IMR-90 (cell line): ENCODE measurements around the gene DOCK1. TPM values are rescaled to one million over a fixed set of nuclear protein-coding genes. Genes with fewer than 3 reads are reported as not detected.

ENCODE experiments used
- ATAC-seq: fragments of 200-7000 bp; cut with Tn5 transposase; 2 replicates; pipeline ENCODE4 v1.9.1; 2020; ENCODE audit warnings: low read depth, mild to moderate bottlenecking, moderate library complexity
- BruUV-seq: library from RNA; stranded (reverse); fragments of 400-500 nt; replicated peaks from 2 replicates; lab custom pipeline; 2021; lab: Mats Ljungman, UMichigan
- CTCF ChIA-PET: fragments of 300-600 bp; formaldehyde crosslinking; extraction: SDS; loops from one replicate; lab custom pipeline; 2021; ENCODE audit warnings: antibody characterized with exemption; lab: Yijun Ruan, JAX
- POLR2A ChIA-PET: fragments of 300-600 bp; sonication (Branson Sonifier 250); formaldehyde crosslinking; loops from one replicate; lab custom pipeline; 2022; ENCODE audit warnings: antibody characterized with exemption; ENCODE audit not compliant: unreplicated experiment; lab: Charles Lee
- DNase-seq: peaks from one replicate; pipeline ENCODE4 v3.0.0; 2013
- H2AFZ ChIP-seq: replicated peaks from 2 replicates; pipeline ENCODE3; 2013; ENCODE audit warnings: low read length, mild to moderate bottlenecking; ENCODE audit not compliant: poor library complexity
- H2AK5ac ChIP-seq: 2 replicates; pipeline ENCODE4 v1.6.1; 2013; ENCODE audit warnings: low read depth, low read length, inconsistent platforms
- H2AK9ac ChIP-seq: replicated peaks from 2 replicates; pipeline ENCODE3; 2013; ENCODE audit warnings: mild to moderate bottlenecking, low read depth, low read length, moderate library complexity; ENCODE audit not compliant: poor library complexity
- H2BK120ac ChIP-seq: 2 replicates; pipeline ENCODE4 v1.6.1; 2013; ENCODE audit warnings: low read depth, low read length, inconsistent platforms
- H2BK15ac ChIP-seq: 3 replicates; pipeline ENCODE4 v1.6.1; 2013; ENCODE audit warnings: low read depth, low read length, inconsistent platforms
- H2BK20ac ChIP-seq: 2 replicates; pipeline ENCODE4 v1.6.1; 2013; ENCODE audit warnings: low read depth, mild to moderate bottlenecking, inconsistent platforms, low read length, moderate library complexity
- H2BK5ac ChIP-seq: 2 replicates; pipeline ENCODE4 v1.6.1; 2013; ENCODE audit warnings: mild to moderate bottlenecking, low read depth, low read length, inconsistent platforms; ENCODE audit not compliant: poor library complexity, severe bottlenecking
- H3K14ac ChIP-seq: replicated peaks from 2 replicates; pipeline ENCODE4 v1.6.1; 2013; ENCODE audit warnings: low read depth, low read length, inconsistent platforms
- H3K18ac ChIP-seq: 2 replicates; pipeline ENCODE4 v1.6.1; 2013; ENCODE audit warnings: low read depth, low read length, control low read depth
- H3K23ac ChIP-seq: 2 replicates; pipeline ENCODE4 v1.6.1; 2013; ENCODE audit warnings: low read depth, low read length, inconsistent platforms
- H3K27ac ChIP-seq: 2 replicates; pipeline ENCODE4 v1.5.1; 2013; ENCODE audit warnings: mild to moderate bottlenecking, control low read depth, low read length; ENCODE audit not compliant: insufficient read depth
- H3K27me3 ChIP-seq: 2 replicates; pipeline ENCODE4 v1.6.1; 2013; ENCODE audit warnings: low read length; ENCODE audit not compliant: control insufficient read depth, insufficient read depth
- H3K36me3 ChIP-seq: 2 replicates; pipeline ENCODE4 v1.6.1; 2013; ENCODE audit warnings: low read length, mixed read lengths; ENCODE audit not compliant: control insufficient read depth, insufficient read depth
- H3K4ac ChIP-seq: 2 replicates; pipeline ENCODE4 v1.6.1; 2013; ENCODE audit warnings: low read depth, low read length, inconsistent platforms
- H3K4me1 ChIP-seq: 2 replicates; pipeline ENCODE4 v1.6.1; 2013; ENCODE audit warnings: low read length, mixed read lengths; ENCODE audit not compliant: control insufficient read depth, insufficient read depth
- H3K4me2 ChIP-seq: 2 replicates; pipeline ENCODE4 v1.6.1; 2013; ENCODE audit warnings: low read depth, mild to moderate bottlenecking, control low read depth, low read length, moderate library complexity
- H3K4me3 ChIP-seq: 2 replicates; pipeline ENCODE4 v1.5.1; 2013; ENCODE audit warnings: low read depth, mild to moderate bottlenecking, control low read depth, low read length, moderate library complexity; ENCODE audit not compliant: insufficient read depth
- H3K56ac ChIP-seq: 2 replicates; pipeline ENCODE4 v1.6.1; 2013; ENCODE audit warnings: low read length, inconsistent platforms; ENCODE audit not compliant: insufficient read depth; ENCODE audit errors: extremely low read depth
- H3K79me1 ChIP-seq, 2 experiments: 2 replicates each; pipeline ENCODE4 v1.6.1; 2013; ENCODE audit warnings: low read length in 2 of 2, inconsistent platforms in 1 of 2, low read depth in 1 of 2
- H3K9ac ChIP-seq: 2 replicates; pipeline ENCODE4 v1.6.1; 2013; ENCODE audit warnings: low read depth, low read length, control low read depth
- H3K9me1 ChIP-seq: 2 replicates; pipeline ENCODE4 v1.6.1; 2013; ENCODE audit warnings: low read length, inconsistent platforms; ENCODE audit not compliant: insufficient read depth
- H3K9me3 ChIP-seq: 2 replicates; pipeline ENCODE4 v1.6.1; 2013; ENCODE audit warnings: low read length; ENCODE audit not compliant: control insufficient read depth, insufficient read depth
- H4K20me1 ChIP-seq: 2 replicates; pipeline ENCODE4 v1.6.1; 2013; ENCODE audit warnings: low read length, inconsistent platforms; ENCODE audit not compliant: insufficient read depth
- H4K5ac ChIP-seq: 2 replicates; pipeline ENCODE4 v1.6.1; 2013; ENCODE audit warnings: mild to moderate bottlenecking, low read depth, low read length, control low read depth
- H4K8ac ChIP-seq, 2 experiments: 2 replicates each; pipeline ENCODE4 v1.6.1; 2013; ENCODE audit warnings: low read depth in 2 of 2, low read length in 2 of 2, control low read depth in 1 of 2, inconsistent platforms in 1 of 2
- H4K91ac ChIP-seq: 2 replicates; pipeline ENCODE4 v1.6.1; 2013; ENCODE audit warnings: low read depth, low read length, inconsistent platforms; ENCODE audit not compliant: insufficient read depth
- BHLHE40 ChIP-seq: fragments of 150-350 bp; IDR thresholded peaks from 2 replicates; pipeline ENCODE4 v1.6.1; 2016; ENCODE audit warnings: mild to moderate bottlenecking, low read depth, low read length
- CEBPB ChIP-seq: IDR thresholded peaks from 2 replicates; pipeline ENCODE4 v1.6.1; 2012; ENCODE audit warnings: low read depth, low read length, improper control_type of control experiment
- CHD1 ChIP-seq: IDR thresholded peaks from 2 replicates; pipeline ENCODE4 v1.6.1; 2012; ENCODE audit warnings: low read depth, low read length, improper control_type of control experiment
- CTCF ChIP-seq: conservative IDR thresholded peaks from 2 replicates; pipeline ENCODE4 v1.5.1; 2012; ENCODE audit warnings: mild to moderate bottlenecking, low read depth, low read length, improper control_type of control experiment
- FOS ChIP-seq: fragments of 150-350 bp; IDR thresholded peaks from 2 replicates; pipeline ENCODE4 v1.6.1; 2016; ENCODE audit warnings: low read depth, low read length
- MAFK ChIP-seq: IDR thresholded peaks from 2 replicates; pipeline ENCODE4 v1.6.1; 2012; ENCODE audit warnings: low read depth, low read length, improper control_type of control experiment
- MAZ ChIP-seq: IDR thresholded peaks from 2 replicates; pipeline ENCODE4 v1.6.1; 2012; ENCODE audit warnings: low read depth, mild to moderate bottlenecking, low read length, improper control_type of control experiment, moderate library complexity, borderline replicate concordance
- MXI1 ChIP-seq: IDR thresholded peaks from 2 replicates; pipeline ENCODE4 v1.6.1; 2012; ENCODE audit warnings: low read depth, mild to moderate bottlenecking, low read length, moderate library complexity, borderline replicate concordance
- POLR2A ChIP-seq: IDR thresholded peaks from 2 replicates; pipeline ENCODE4 v1.6.1; 2012; ENCODE audit warnings: mild to moderate bottlenecking, low read depth, low read length
- RAD21 ChIP-seq: IDR thresholded peaks from 2 replicates; pipeline ENCODE4 v1.6.1; 2012; ENCODE audit warnings: low read length, improper control_type of control experiment
- RCOR1 ChIP-seq: IDR thresholded peaks from 2 replicates; pipeline ENCODE4 v1.6.1; 2012; ENCODE audit warnings: mild to moderate bottlenecking, low read length, improper control_type of control experiment; ENCODE audit not compliant: insufficient replicate concordance
- RFX5 ChIP-seq: IDR thresholded peaks from 2 replicates; pipeline ENCODE4 v1.8.0; 2012; ENCODE audit warnings: low read depth, mild to moderate bottlenecking, low read length, moderate library complexity
- SMC3 ChIP-seq: fragments of 150-350 bp; IDR thresholded peaks from 2 replicates; pipeline ENCODE4 v1.6.1; 2016; ENCODE audit warnings: low read depth, mild to moderate bottlenecking, antibody characterized with exemption, low read length, moderate library complexity
- USF2 ChIP-seq: fragments of 150-350 bp; IDR thresholded peaks from 2 replicates; pipeline ENCODE4 v1.6.1; 2017; ENCODE audit warnings: mild to moderate bottlenecking, antibody characterized with exemption, low read length, low read depth
- WGBS, 2 experiments: methylation state at CpG; one replicate each; pipeline versions ENCODE4 v1.1.5 to v1.1.7; 2013; ENCODE audit warnings: missing lambda C conversion rate in 2 of 2; ENCODE audit not compliant: insufficient read length in 1 of 2; ENCODE audit errors: extremely low coverage in 2 of 2; 5-methylcytosine and 5-hydroxymethylcytosine counted together
- dilution Hi-C: fragments of 300-500 bp; cut with HindIII; formaldehyde crosslinking; loops from one replicate; pipeline ENCODE4 v1.14.3; 2018; ENCODE audit warnings: low sequenced_read_pairs; ENCODE audit not compliant: unreplicated experiment
- in situ Hi-C: fragments of 300-500 bp; cut with MboI; formaldehyde crosslinking; loops from 3 replicates; pipeline ENCODE4 v1.14.3; 2019; ENCODE audit warnings: low sequenced_read_pairs, inconsistent platforms, mixed read lengths
- intact Hi-C: fragments of 100-400 bp; cut with micrococcal nuclease; formaldehyde crosslinking; loops from 2 replicates; pipeline ENCODE4 v1.10.0; 2022
- polyA plus RNA-seq, 3 experiments: library from polyadenylated mRNA; depleted of rRNA; stranded (reverse); fragments of >200 nt; gene quantifications; 2 replicates each; pipeline ENCODE4 v1.2.3, GENCODE V29; 2012; ENCODE audit warnings: low replicate concordance in 1 of 3
- total RNA-seq: library from RNA; depleted of rRNA; stranded (reverse); fragments of >200 nt; gene quantifications from 2 replicates; pipeline ENCODE4 v1.2.3, GENCODE V29; 2012
- TF ChIP-seq, protein P1 (sequence below): fragments of 150-350 bp; IDR thresholded peaks from 2 replicates; pipeline ENCODE4 v1.6.1; 2016; ENCODE audit warnings: low read depth, mild to moderate bottlenecking, low read length, moderate library complexity, borderline replicate concordance

DOCK1 gene
- total and polyA plus RNA-seq, 2 of the 4 experiments (the other 2 are of a cell fraction): 28.2 to 71.0 TPM

GRCh38 chr10:127024685-127025435 lies 119.6 kb downstream of the DOCK1 start:
- Histone ChIP-seq H4K20me1 (no peaks in the 10 kb centered on the region), H3K14ac (no peak overlapping the region), H4K5ac (no peak overlapping the region), H3K79me1 (peaks cover 10 to 38% of the 10 kb centered on the region in 2 experiments; a peak in 3 of 4 replicates), H3K4ac (no peak overlapping the region), H3K36me3 (peaks cover 50% of the 10 kb centered on the region), H3K23ac (no peak overlapping the region), H4K91ac (no peak overlapping the region), H2AK9ac (no peak overlapping the region), H3K9me1 (no peaks in the 10 kb centered on the region; the same call in none of the 2 replicates), H3K18ac (no peak overlapping the region), H3K9me3 (no peaks in the 10 kb centered on the region), H3K56ac (no peak overlapping the region), H2BK5ac (no peak overlapping the region), H2BK120ac (no peak overlapping the region), H3K4me2 (no peak overlapping the region), H3K9ac (no peak overlapping the region), H4K8ac (no peak overlapping the region), H3K27me3 (no peaks in the 10 kb centered on the region), H3K27ac (no peak overlapping the region), H2AK5ac (no peak overlapping the region), H3K4me1 (no peaks in the 10 kb centered on the region; the same call in 1 of the 2 replicates), H2AFZ (no peak overlapping the region), H3K4me3 (no peak overlapping the region), H2BK15ac (no peak overlapping the region), H2BK20ac (no peak overlapping the region)
- intact Hi-C loops: no loop called here
- TF ChIP-seq CTCF (no peak), RFX5 (no peak), RAD21 (no peak), RCOR1 (no peak), BHLHE40 (no peak), SMC3 (no peak), MXI1 (no peak), MAZ (no peak), USF2 (no peak), CHD1 (no peak), FOS (no peak), MAFK (no peak), POLR2A (no peak), CEBPB (no peak)
- TF ChIP-seq, protein P1, sequence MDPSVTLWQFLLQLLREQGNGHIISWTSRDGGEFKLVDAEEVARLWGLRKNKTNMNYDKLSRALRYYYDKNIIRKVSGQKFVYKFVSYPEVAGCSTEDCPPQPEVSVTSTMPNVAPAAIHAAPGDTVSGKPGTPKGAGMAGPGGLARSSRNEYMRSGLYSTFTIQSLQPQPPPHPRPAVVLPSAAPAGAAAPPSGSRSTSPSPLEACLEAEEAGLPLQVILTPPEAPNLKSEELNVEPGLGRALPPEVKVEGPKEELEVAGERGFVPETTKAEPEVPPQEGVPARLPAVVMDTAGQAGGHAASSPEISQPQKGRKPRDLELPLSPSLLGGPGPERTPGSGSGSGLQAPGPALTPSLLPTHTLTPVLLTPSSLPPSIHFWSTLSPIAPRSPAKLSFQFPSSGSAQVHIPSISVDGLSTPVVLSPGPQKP: no peak
- dilution Hi-C loops: no loop called here
- POLR2A ChIA-PET: no interaction called here
- peak; percentile 57 for ATAC-seq
- BruUV-seq: no TSS peak
- DNase-seq: peak; percentile 45
- CTCF ChIA-PET: no interaction called here
- WGBS, 2 experiments: 96% methylated on average over 3 of the region's 13 CpGs; no CpG with 5 or more reads in 1 of the 2 experiments
- in situ Hi-C loops: no loop called here
